GM12878 (cell line): ENCODE data around the gene ATG9B. TPM values are rescaled to one million over a fixed set of nuclear protein-coding genes. Genes with fewer than 3 reads are reported as not detected.

Source experiments
- ATAC-seq: fragments of 200-7000 bp; cut with Tn5 transposase; 3 replicates; pipeline ENCODE4 v1.9.1; 2020; ENCODE audit warnings: mild to moderate bottlenecking, moderate library complexity
- BruUV-seq: library from RNA; stranded (reverse); fragments of 400-500 nt; replicated peaks from 2 replicates; lab custom pipeline; 2021; lab: Mats Ljungman, UMichigan
- CTCF ChIA-PET: fragments of 300-600 bp; sonication (Branson Sonifier 250); formaldehyde crosslinking; extraction: SDS; loops from one replicate; lab custom pipeline; 2021; ENCODE audit warnings: inconsistent platforms; lab: Yijun Ruan, JAX
- POLR2A ChIA-PET: fragments of 350-600 bp; formaldehyde crosslinking; extraction: SDS; loops from one replicate; lab custom pipeline; 2021; ENCODE audit warnings: inconsistent platforms; lab: Charles Lee
- RAD21 ChIA-PET: fragments of 300-600 bp; sonication (Branson Sonifier 250); formaldehyde crosslinking; loops from one replicate; lab custom pipeline; 2023; ENCODE audit warnings: antibody characterized with exemption; ENCODE audit not compliant: unreplicated experiment; lab: Charles Lee
- SMC1A ChIA-PET: fragments of 300-600 bp; sonication (Branson Sonifier 250); formaldehyde crosslinking; loops from one replicate; lab custom pipeline; 2023; ENCODE audit not compliant: unreplicated experiment, uncharacterized antibody; lab: Charles Lee
- DNase-seq: peaks from one replicate; pipeline ENCODE4 v3.0.0-alpha.2; 2011; ENCODE audit warnings: low read depth, low spot score
- FAIRE-seq: peaks from 3 replicates; lab custom pipeline; 2011; peaks lifted over from hg19 to GRCh38; lab: Jason Lieb, UNC
- H2AFZ ChIP-seq: 2 replicates; pipeline ENCODE4 v1.6.0; 2011; ENCODE audit warnings: low read depth, low read length, control low read depth; ENCODE audit not compliant: control insufficient read depth
- H3K27ac ChIP-seq: 2 replicates; pipeline ENCODE4 v1.5.1; 2011; ENCODE audit warnings: control low read depth; ENCODE audit not compliant: control insufficient read depth, insufficient read depth
- H3K27me3 ChIP-seq, 2 experiments: replicated peaks in 1 of 2; 2 replicates each; pipeline versions ENCODE4 v1.6.0 to v1.6.1; 2011; ENCODE audit warnings: low read length in 1 of 2; ENCODE audit not compliant: control insufficient read depth in 2 of 2, insufficient read depth in 2 of 2
- H3K36me3 ChIP-seq, 2 experiments: 2 replicates each; pipeline ENCODE4 v1.5.1; 2011; ENCODE audit warnings: low read length in 1 of 2; ENCODE audit not compliant: control insufficient read depth in 2 of 2, insufficient read depth in 2 of 2
- H3K4me1 ChIP-seq: 2 replicates; pipeline ENCODE4 v1.6.1; 2011; ENCODE audit warnings: mild to moderate bottlenecking, low read length, moderate library complexity, mixed read lengths; ENCODE audit not compliant: control insufficient read depth, insufficient read depth
- H3K4me2 ChIP-seq: 2 replicates; pipeline ENCODE4 v1.6.0; 2011; ENCODE audit warnings: control low read depth; ENCODE audit not compliant: control insufficient read depth, insufficient read depth
- H3K4me3 ChIP-seq: fragments of 200-600 bp; sonication (generic); 2 replicates; pipeline ENCODE4 v1.5.1; 2016
- H3K79me2 ChIP-seq: 2 replicates; pipeline ENCODE4 v1.6.0; 2011; ENCODE audit warnings: low read length; ENCODE audit not compliant: control insufficient read depth, insufficient read depth
- H3K9ac ChIP-seq: 2 replicates; pipeline ENCODE4 v1.8.0; 2011; ENCODE audit warnings: low read length, control low read depth, mixed read lengths; ENCODE audit not compliant: control insufficient read depth, insufficient read depth
- H3K9me3 ChIP-seq: replicated peaks from 3 replicates; pipeline ENCODE4 v1.5.1; 2011; ENCODE audit warnings: mild to moderate bottlenecking, low read length; ENCODE audit not compliant: control insufficient read depth, insufficient read depth
- H4K20me1 ChIP-seq: 2 replicates; pipeline ENCODE4 v1.6.0; 2011; ENCODE audit not compliant: control insufficient read depth, insufficient read depth
- BRCA1 ChIP-seq: IDR thresholded peaks from 2 replicates; pipeline ENCODE4 v1.6.1; 2011; ENCODE audit warnings: low read depth, low read length, improper control_type of control experiment
- CBFB ChIP-seq: IDR thresholded peaks from 2 replicates; pipeline ENCODE4 v1.6.1; 2016; ENCODE audit warnings: antibody characterized with exemption, low read depth
- CBX3 ChIP-seq: fragments of 200-600 bp; sonication (generic); IDR thresholded peaks from 2 replicates; pipeline ENCODE4 v1.6.1; 2016; ENCODE audit warnings: low read depth, borderline replicate concordance
- CEBPB ChIP-seq, 2 experiments: fragments of 150-350 bp in 1 of 2; IDR thresholded peaks; 2 replicates each; pipeline ENCODE4 v1.6.1; 2012 to 2014; ENCODE audit warnings: low read depth in 2 of 2, low read length in 2 of 2, borderline replicate concordance in 1 of 2, inconsistent platforms in 1 of 2
- HDAC6 ChIP-seq: fragments of 200-600 bp; sonication (generic); IDR thresholded peaks from one replicate; pipeline ENCODE4 v1.8.0; 2017; ENCODE audit warnings: antibody characterized with exemption; ENCODE audit not compliant: unreplicated experiment
- IKZF1 ChIP-seq: fragments of 450-650 bp; conservative IDR thresholded peaks from 2 replicates; pipeline ENCODE4 v1.6.1; 2017; ENCODE audit warnings: antibody characterized with exemption, mild to moderate bottlenecking
- IRF3 ChIP-seq: fragments of 450-650 bp; IDR thresholded peaks from 2 replicates; pipeline ENCODE4 v1.6.1; 2014; ENCODE audit warnings: mild to moderate bottlenecking
- IRF4 ChIP-seq: IDR thresholded peaks from 2 replicates; pipeline ENCODE4 v1.6.1; 2011; ENCODE audit warnings: low read depth, low read length
- NFYA ChIP-seq: IDR thresholded peaks from 2 replicates; pipeline ENCODE4 v1.6.1; 2011; ENCODE audit warnings: low read depth, mild to moderate bottlenecking, low read length, improper control_type of control experiment, borderline replicate concordance
- NKRF ChIP-seq: fragments of 450-650 bp; conservative IDR thresholded peaks from 2 replicates; pipeline ENCODE4 v1.6.1; 2017; ENCODE audit warnings: mild to moderate bottlenecking, moderate library complexity
- NR2F1 ChIP-seq: fragments of 450-650 bp; conservative IDR thresholded peaks from 2 replicates; pipeline ENCODE4 v1.6.1; 2017; ENCODE audit warnings: mild to moderate bottlenecking
- RBBP5 ChIP-seq: fragments of 200-600 bp; sonication (generic); conservative IDR thresholded peaks from 2 replicates; pipeline ENCODE4 v1.6.1; 2016
- SMAD5 ChIP-seq: IDR thresholded peaks from 2 replicates; pipeline ENCODE4 v1.6.1; 2016; ENCODE audit warnings: antibody characterized with exemption, low read depth
- TCF7 ChIP-seq: IDR thresholded peaks from 2 replicates; pipeline ENCODE4 v1.6.1; 2014; ENCODE audit warnings: antibody characterized with exemption, borderline replicate concordance
- ZNF274 ChIP-seq: IDR thresholded peaks from one replicate; pipeline ENCODE4 v1.8.0; 2011; ENCODE audit not compliant: insufficient read length, insufficient read depth
- WGBS: methylation state at CpG from one replicate; pipeline ENCODE4 v1.1.6; 2016; ENCODE audit warnings: low lambda C conversion rate; ENCODE audit not compliant: insufficient replicate concordance, insufficient coverage; ENCODE audit errors: missing lambda C conversion rate; 5-methylcytosine and 5-hydroxymethylcytosine counted together
- in situ Hi-C: fragments of 300-500 bp; cut with MboI; formaldehyde crosslinking; loops from 9 replicates; pipeline ENCODE4 v1.14.3; 2018; ENCODE audit warnings: mixed read lengths
- intact Hi-C: fragments of 100-400 bp; cut with micrococcal nuclease; formaldehyde crosslinking; loops from one replicate; pipeline ENCODE4 v1.14.2; 2022; ENCODE audit not compliant: unreplicated experiment
- polyA plus RNA-seq, 11 experiments: library from polyadenylated mRNA; depleted of rRNA in 4 of 11; unstranded in 6 of 11; stranded (reverse) in 5 of 11; fragments of >200 nt; fragmentation: Nextera tagmentation in 4 of 11; fragmentation: Illumina TruSeq in 1 of 11; extraction: Ambion mirVana in 4 of 11; extraction: Trizol in 1 of 11; gene quantifications; 1 replicate in 1 of 11; 2 replicates in 10 of 11; pipeline versions ENCODE4 v1.2.1 to v1.2.3, GENCODE V29; 2011 to 2016; ENCODE audit warnings: inconsistent platforms in 2 of 11, missing spikeins in 2 of 11, low read depth in 1 of 11
- total RNA-seq, 4 experiments: library from RNA; depleted of rRNA in 3 of 4; stranded (reverse); fragments of >200 nt in 3 of 4; fragmentation: Illumina TruSeq in 1 of 4; extraction: Trizol in 1 of 4; gene quantifications; 2 replicates each; pipeline versions ENCODE4 v1.2.1 to v1.2.3, GENCODE V29; 2013 to 2021

The ATG9B gene
- total and polyA plus RNA-seq, 10 of the 15 experiments (the other 5 are each of a cell fraction or from before 2014, with no cell fraction given) = 0.01 to 0.83 (median 0.12) TPM; not detected in 2

DNA sequence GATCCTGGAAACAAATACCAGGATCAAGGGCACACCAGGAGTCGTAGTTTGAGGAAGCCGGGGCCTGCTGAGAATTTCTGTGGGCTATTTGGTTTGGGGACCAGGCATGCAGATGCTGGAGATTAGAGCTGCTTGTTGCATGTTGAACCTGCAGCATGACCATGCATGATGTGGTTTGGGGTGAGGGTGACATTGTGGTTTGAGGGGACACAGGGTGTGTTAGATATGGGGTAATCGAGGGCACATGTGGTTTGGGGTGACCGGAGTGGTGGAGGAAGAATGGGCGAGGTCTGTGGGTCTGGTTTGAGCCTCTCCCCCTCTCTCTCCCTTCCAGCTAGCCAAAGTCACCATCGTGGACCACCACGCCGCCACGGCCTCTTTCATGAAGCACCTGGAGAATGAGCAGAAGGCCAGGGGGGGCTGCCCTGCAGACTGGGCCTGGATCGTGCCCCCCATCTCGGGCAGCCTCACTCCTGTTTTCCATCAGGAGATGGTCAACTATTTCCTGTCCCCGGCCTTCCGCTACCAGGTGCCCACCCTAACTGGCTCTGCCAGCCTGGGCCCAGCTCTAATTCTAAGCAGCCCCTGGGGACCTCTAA is 23.3 kb downstream of the ATG9B start:
- Histone ChIP-seq H3K36me3 (no peaks in the 10 kb centered on the region), H3K4me3 (no peak overlapping the region), H3K27ac (no peak overlapping the region), H4K20me1 (no peaks in the 10 kb centered on the region), H3K9me3 (no peaks in the 10 kb centered on the region), H3K79me2 (no peaks in the 10 kb centered on the region), H3K27me3 (no peaks in the 10 kb centered on the region), H3K9ac (no peak overlapping the region), H3K4me2 (no peak overlapping the region), H2AFZ (no peak overlapping the region), H3K4me1 (no peaks in the 10 kb centered on the region)
- FAIRE-seq (no peak), DNase-seq (no peak), ATAC-seq (no peak)
- TF ChIP-seq CBFB (no peak), NR2F1 (no peak), HDAC6 (no peak), IRF3 (no peak), ZNF274 (no peak), CEBPB (IDR thresholded peaks at IDR 0.05; ENCODE audit: borderline replicate concordance in 1 of 2, low read depth in 2 of 2, low read length in 2 of 2) (no peak), IRF4 (no peak), BRCA1 (no peak), CBX3 (no peak), TCF7 (no peak), NKRF (no peak), SMAD5 (no peak), NFYA (no peak), RBBP5 (no peak), IKZF1 (no peak)
- ChIA-PET SMC1A (no interaction called here), POLR2A (no interaction called here), CTCF (no interaction called here), RAD21 (no interaction called here)
- no TSS peak for BruUV-seq
- WGBS = 27% methylated on average over 13 of the region's 13 CpGs
- intact Hi-C loops = no loop called here
- in situ Hi-C loops = no loop called here
